Stimulated activated naive B cell treated with anti-CD40 and anti-IgM and Interleukin-4, amounts not matched to agents 10 μg/mL and 1 μg/mL and 100 μg/mL, for 72 hours (primary cell): Measurements from ENCODE around the gene TRAPPC1.

Experiments used
- ATAC-seq, 2 donors: fragments of 150-1000 bp; cut with Tn5 transposase; replicated peaks; 2 replicates each; pipeline ENCODE4 v1.10.0; 2021; ENCODE audit warnings: moderate library complexity in 1 of 2
- DNase-seq: peaks from one replicate; pipeline ENCODE4 v3.0.0; 2021
- H3K27ac Mint-ChIP-seq: one replicate; pipeline ENCODE4 v1.8.0; 2022; ENCODE audit warnings: mild to moderate bottlenecking, mixed read lengths
- H3K27me3 Mint-ChIP-seq, 2 donors: one replicate each; pipeline ENCODE4 v1.8.0; 2022; ENCODE audit warnings: mixed read lengths in 2 of 2
- H3K36me3 Mint-ChIP-seq, 2 donors: one replicate each; pipeline ENCODE4 v1.8.0; 2022; ENCODE audit warnings: mixed read lengths in 2 of 2, mild to moderate bottlenecking in 1 of 2
- H3K4me1 Mint-ChIP-seq, 2 donors: one replicate each; pipeline ENCODE4 v1.8.0; 2022; ENCODE audit warnings: mixed read lengths in 2 of 2, mild to moderate bottlenecking in 1 of 2
- H3K4me3 Mint-ChIP-seq, 2 donors: one replicate each; pipeline ENCODE4 v1.8.0; 2022; ENCODE audit warnings: mild to moderate bottlenecking in 2 of 2, mixed read lengths in 2 of 2, moderate library complexity in 1 of 2
- H3K9me3 Mint-ChIP-seq, 2 donors: one replicate each; pipeline ENCODE4 v1.8.0; 2022; ENCODE audit warnings: mixed read lengths in 2 of 2, mild to moderate bottlenecking in 1 of 2

The TRAPPC1 gene

DNA sequence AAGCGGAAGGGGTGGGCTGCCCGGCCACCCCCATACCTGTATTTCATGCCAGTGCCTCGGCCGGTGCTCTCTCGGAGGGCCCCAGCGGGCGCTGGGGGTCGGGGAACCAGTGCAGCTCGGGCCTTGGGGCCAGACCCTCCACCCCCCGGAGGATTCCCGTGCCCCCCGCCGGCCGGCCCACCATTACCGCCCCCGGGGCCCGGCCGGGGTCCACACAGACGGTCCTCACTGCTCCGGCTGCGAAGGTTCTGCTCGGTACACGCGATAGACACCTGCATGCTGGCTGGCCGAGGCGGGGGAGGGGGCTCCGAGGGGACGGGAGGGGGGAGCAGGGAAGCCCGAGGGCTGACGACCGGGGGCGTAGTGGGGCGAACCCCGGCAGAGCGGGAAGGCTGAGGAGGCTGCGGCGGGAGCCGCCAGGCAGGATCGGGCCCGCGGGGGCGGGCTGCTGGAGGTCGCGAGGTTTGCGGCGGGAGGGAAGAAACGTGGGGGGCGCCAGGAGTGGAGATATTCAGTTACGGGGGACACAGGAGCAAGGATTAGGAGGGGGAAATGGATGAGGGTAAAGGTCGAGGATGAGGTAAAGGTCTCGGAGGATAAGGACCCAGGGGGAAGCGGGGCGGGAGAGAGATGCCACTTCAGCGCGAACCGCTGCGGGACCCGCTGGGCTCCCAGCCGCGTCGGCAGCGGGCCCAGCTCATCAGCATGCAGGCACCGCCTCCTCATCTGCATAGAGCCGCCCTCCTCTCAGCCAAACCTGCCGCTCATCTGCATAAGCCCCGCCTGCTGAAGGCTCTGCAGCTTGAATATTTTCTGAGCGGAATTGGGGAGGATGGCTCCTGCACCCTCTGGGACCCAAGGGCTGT is 2.4 kb downstream of the TRAPPC1 start, which contains the start of gene KCNAB3:
TSS of gene KCNAB3 (minus strand) at position 699 of the 866 bp plus-strand sequence. CDS start at position 278, 421 bp downstream.
- ATAC-seq = no peak
- peaks cover 26 to 33% of the 10 kb centered on the region in 2 donors for H3K4me1 Mint-ChIP-seq
- H3K36me3 Mint-ChIP-seq = peaks cover 9 to 44% of the 10 kb centered on the region in 2 donors
- H3K9me3 Mint-ChIP-seq = no peaks in the 10 kb centered on the region
- H3K4me3 Mint-ChIP-seq = peak within 1 kb of the TSS; percentile 85 to 99
- peak within 1 kb of the TSS; percentile 99 for H3K27ac Mint-ChIP-seq
- no peak for DNase-seq
- no peaks in the 10 kb centered on the region for H3K27me3 Mint-ChIP-seq

DNA sequence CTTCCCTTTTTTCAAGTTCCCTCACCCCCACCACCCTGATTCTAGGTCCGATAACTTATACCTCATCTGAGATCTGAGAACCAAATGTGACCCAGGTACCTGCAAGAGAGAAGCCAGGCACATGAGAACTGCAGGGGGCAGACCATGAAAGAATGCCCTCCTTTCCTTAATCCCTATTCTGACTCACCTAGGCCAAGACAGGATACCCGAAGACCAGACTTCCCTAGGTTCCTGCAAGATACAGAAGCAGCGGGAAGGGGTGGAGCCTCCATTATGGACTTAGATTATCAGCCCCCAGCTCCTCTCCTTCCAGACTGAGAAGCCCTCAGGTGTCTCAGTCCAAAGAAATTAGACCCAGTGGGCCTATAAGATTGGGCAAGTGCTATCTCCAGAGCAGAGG is 4.2 kb downstream of the TRAPPC1 start:
- ATAC-seq (no peak), DNase-seq (no peak)
- Mint-ChIP-seq H3K9me3 (no peaks in the 10 kb centered on the region), H3K27ac (no peak overlapping the region), H3K27me3 (no peaks in the 10 kb centered on the region), H3K36me3 (peaks cover 9 to 46% of the 10 kb centered on the region in 2 donors), H3K4me1 (peaks cover 20 to 25% of the 10 kb centered on the region in 2 donors), H3K4me3 (no peak overlapping the region)

DNA sequence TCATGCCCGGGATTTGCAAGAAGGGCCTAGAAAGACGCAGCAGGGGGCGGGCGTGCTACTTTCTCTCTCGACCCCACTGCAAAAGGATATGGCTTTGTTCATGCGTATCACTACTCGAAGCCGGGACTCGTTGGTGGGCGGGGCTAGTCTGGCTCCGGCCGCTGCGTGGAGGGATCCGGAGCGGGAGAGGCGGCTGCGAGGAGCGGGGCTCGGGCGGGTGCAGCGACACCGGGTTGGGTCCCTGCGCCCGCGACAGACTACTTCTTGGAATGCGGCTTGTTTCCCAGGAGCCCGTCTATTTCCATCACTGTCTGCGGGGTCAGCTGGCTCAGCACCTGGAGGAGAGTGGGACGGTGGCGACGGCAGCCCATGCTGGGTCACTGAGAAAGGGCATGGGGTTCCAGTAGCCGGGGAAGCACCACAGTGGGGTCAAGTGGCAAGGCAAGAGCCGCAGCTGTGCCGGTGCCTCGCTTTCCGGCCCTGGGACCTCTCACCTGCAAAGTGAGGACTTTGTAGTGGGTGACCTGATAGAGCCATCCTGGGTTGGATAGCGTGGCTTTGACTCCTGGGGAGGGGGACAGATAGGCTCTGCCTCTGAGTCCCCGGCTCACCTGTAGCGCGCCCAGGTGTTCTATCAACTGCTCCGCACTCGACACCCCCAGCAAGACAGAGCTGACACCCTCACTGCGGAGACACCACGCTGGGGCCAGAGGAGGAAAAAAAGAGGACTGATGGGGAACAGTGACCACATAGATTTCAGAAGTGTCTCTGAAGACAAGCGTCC is 8.7 kb downstream of the TRAPPC1 start:
- Mint-ChIP-seq H3K4me1 (peaks cover 13 to 15% of the 10 kb centered on the region in 2 donors), H3K4me3 (peak overlapping the region; percentile 79 to 88), H3K27me3 (no peaks in the 10 kb centered on the region), H3K36me3 (peaks cover 10 to 20% of the 10 kb centered on the region in 2 donors), H3K27ac (peak overlapping the region; percentile 81), H3K9me3 (no peaks in the 10 kb centered on the region)
- ATAC-seq (peak; percentile 93 to 94), DNase-seq (peak; percentile 69)

DNA sequence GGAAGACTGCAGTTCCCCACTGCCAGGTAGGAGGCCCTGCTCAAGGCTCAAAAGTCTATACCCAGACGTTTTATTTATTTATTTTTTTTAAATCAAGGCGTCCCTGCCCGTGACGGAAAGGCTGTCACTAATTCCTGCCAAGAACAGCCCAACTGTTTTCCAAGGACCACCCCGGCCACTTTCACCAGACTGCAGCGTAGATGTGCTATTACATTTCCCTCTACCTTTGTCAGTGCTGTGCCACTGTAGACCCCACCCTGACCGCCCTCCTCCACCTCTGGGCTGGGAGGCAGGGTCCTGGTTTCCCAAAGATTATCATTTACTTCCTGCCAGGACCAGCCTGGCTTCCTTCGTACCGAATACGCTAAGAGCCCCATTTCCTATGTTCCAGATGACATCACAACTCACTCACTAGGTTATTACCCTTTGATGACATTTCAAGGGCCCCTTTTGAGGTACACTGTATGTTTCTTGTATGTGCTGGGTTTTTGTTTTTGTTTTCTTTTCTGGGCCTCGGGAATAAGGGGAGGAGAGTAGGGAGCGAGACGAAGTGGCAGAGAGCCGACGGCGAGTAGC is 9.4 kb downstream of the TRAPPC1 start:
- H3K4me3 Mint-ChIP-seq = peak overlapping the region; percentile 79 to 88
- H3K9me3 Mint-ChIP-seq = no peaks in the 10 kb centered on the region
- ATAC-seq = peak; percentile 45 to 48
- H3K4me1 Mint-ChIP-seq = peaks cover 13% of the 10 kb centered on the region in 2 donors
- DNase-seq = no peak
- H3K27me3 Mint-ChIP-seq = no peaks in the 10 kb centered on the region
- H3K36me3 Mint-ChIP-seq = peaks cover 7 to 17% of the 10 kb centered on the region in 2 donors
- H3K27ac Mint-ChIP-seq = peak overlapping the region; percentile 81

DNA sequence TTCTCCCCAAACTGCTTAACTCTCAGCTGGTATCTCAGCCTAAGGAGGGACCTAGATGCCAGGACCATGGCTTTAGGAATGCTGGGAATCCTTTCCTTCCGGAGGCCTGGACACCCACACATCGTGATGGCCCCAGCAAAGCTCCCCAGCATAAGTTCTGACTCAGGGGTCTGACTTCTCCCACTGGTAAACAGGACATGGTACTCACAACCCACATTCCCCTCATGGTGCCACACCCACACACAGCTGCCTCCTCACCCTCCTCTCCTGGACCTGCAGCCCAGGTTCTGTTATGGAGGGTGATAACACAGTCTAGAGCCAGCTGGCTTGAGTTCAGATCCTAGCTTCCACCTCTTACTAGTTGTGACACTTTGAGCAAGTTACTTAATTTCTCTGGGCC is 14.9 kb downstream of the TRAPPC1 start:
- Mint-ChIP-seq H3K9me3 (no peaks in the 10 kb centered on the region), H3K36me3 (peaks cover 2 to 3% of the 10 kb centered on the region in 2 donors), H3K27ac (peak overlapping the region; percentile 85), H3K4me3 (peak overlapping the region; percentile 78 to 92), H3K4me1 (peaks cover 21 to 24% of the 10 kb centered on the region in 2 donors), H3K27me3 (no peaks in the 10 kb centered on the region)
- ATAC-seq (no peak), DNase-seq (no peak)

DNA sequence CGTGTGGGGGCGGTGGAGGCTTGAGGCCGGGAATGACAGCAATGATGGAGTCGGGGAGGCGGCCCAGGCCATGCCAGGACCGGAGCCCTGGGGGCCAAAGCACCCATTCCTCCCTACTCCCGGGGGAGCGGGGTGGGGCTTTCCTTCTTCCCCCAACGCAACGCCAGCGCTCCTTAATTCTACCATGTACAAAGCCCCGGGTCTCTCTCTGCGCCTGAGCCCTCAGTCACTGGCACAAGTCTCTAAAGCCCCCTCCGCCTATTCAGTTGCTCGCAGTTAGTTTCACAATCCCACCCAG is 15.4 kb downstream of the TRAPPC1 start:
- Mint-ChIP-seq H3K36me3 (peaks cover 2 to 5% of the 10 kb centered on the region in 2 donors), H3K27me3 (no peaks in the 10 kb centered on the region), H3K4me1 (peaks cover 18 to 24% of the 10 kb centered on the region in 2 donors), H3K9me3 (no peaks in the 10 kb centered on the region), H3K4me3 (peak overlapping the region; percentile 78 to 92), H3K27ac (peak overlapping the region; percentile 85)
- no peak for ATAC-seq
- DNase-seq = no peak

DNA sequence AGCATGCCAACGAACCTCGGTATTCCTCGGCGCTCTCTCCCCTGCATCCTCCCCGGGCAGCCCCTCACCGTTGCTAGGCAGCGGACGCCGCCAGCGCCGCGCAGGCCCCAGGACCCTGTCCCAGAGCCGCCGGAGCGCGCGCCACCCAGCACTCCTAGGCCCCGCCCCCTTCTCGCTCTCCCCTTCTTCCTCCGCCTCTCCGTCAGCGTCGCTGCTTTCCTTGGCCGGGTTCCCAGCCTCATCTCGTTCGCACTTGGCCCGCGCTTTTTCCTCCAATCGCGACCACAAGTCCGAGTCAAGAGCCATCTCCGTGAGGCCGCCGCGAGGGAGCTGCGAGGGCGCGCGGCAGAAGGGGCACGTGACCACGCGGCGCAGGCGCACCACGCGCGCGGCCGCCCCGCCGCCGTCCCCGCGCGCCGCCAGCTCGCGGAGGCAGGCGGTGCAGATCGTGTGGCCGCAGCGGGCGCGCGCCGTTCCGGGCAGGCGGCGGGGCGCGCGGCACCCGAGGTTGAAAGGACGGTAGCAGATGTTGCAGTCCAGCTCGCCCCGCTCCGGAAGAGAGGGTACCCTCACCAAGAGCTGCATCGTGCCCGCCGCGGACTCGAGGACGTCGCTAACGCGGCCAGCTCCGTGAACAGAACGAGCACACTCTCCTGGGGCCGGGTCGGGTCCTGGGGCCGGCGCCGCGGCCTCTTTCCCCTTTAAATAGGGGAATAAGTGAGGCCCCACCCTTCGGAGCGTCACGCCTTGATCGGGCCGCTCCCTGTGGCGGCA is 15.9 kb downstream of the TRAPPC1 start, which contains the start of gene RNF227:
TSS of gene RNF227 (minus strand) at position 679 of the 774 bp plus-strand sequence. CDS start at position 585, 94 bp downstream.
- DNase-seq (peak; percentile 80), ATAC-seq (peak; percentile 82 to 87)
- Mint-ChIP-seq H3K36me3 (peaks cover 4 to 9% of the 10 kb centered on the region in 2 donors), H3K27me3 (no peaks in the 10 kb centered on the region), H3K9me3 (no peaks in the 10 kb centered on the region), H3K4me3 (peak within 1 kb of the TSS; percentile 92 to 94), H3K4me1 (peaks cover 18 to 24% of the 10 kb centered on the region in 2 donors), H3K27ac (peak within 1 kb of the TSS; percentile 93)

DNA sequence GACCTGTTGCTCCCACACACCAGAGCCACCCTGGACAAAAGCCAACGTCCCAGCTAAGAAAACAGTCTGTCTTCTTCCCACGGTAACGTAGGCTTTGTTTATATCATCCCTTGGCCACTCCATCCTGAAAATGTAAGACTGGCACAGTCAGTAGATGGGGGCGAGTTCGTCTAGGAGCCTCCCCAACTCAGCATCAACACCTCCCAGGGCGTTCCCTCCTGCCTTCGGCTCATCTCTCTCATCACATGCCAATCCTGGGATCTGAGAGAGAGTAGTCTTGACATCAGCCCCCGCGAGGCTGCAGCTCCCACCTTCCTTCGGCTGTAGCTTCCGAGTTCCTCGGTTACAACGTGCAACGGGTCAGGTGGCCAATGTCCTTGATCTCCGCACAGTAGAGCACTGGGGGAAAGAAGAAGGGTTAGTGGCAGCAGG is 16.6 kb downstream of the TRAPPC1 start:
- Mint-ChIP-seq H3K36me3 (peaks cover 10 to 16% of the 10 kb centered on the region in 2 donors), H3K4me3 (peak overlapping the region; percentile 92 to 94), H3K9me3 (no peaks in the 10 kb centered on the region), H3K27me3 (no peaks in the 10 kb centered on the region), H3K27ac (peak overlapping the region; percentile 93), H3K4me1 (peaks cover 18 to 24% of the 10 kb centered on the region in 2 donors)
- no peak for DNase-seq
- peak; percentile 42 to 50 for ATAC-seq

DNA sequence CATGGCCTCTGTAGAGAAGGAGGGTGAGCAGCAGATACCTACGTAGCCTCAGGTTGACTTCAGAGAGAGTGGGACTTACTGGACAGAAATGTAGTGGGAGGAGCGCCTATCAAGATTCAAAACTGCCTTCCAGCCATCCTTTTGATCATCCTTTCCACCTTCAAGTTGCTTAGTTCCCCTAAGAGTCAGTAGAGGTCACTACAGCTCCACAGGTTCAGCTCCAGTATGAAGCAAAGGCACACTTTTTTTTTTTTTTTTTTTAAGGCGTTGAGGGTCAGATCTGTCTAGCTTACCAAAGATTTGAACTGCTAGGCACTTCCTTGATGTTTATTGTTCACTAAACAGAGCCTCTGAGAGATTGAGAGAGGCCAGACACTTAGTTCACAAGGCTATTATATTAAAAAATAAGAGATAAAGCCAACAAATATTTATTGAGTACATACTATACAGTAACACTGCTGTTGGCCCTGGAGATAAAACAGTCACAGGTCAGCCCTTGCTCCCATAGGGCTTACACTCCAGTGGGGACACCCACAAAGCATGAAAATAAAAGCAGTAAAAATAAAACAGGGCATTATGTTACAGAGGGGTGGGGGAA is 18.7 kb downstream of the TRAPPC1 start:
- Mint-ChIP-seq H3K27ac (no peak overlapping the region), H3K9me3 (no peaks in the 10 kb centered on the region), H3K36me3 (peaks cover 20 to 32% of the 10 kb centered on the region in 2 donors), H3K4me1 (peaks cover 18 to 24% of the 10 kb centered on the region in 2 donors), H3K27me3 (no peaks in the 10 kb centered on the region), H3K4me3 (no peak overlapping the region)
- DNase-seq (no peak), ATAC-seq (peak; percentile 45 to 48)

DNA sequence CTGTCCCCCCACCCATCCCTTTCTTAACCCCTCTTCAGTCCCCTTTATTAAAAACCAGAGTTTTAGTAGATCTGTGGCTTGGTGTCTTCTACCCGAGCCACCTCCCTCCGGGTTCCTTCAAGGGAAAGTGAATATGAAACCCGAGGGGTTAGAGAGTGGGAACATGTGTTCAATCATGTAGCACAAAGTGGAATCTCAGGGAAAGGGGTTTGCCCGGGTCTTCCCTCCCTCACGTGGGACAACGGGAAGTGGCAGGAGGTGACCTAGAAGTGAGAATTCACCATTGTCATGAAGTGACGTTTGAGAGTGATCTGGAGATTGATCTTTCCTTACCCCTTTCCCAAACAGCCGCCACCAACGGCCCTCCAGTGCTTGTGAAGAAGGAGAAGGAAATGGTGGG is 20.6 kb downstream of the TRAPPC1 start:
- peak overlapping the region; percentile 37 for H3K27ac Mint-ChIP-seq
- no peaks in the 10 kb centered on the region for H3K27me3 Mint-ChIP-seq
- peaks cover 12 to 14% of the 10 kb centered on the region in 2 donors for H3K4me1 Mint-ChIP-seq
- DNase-seq (no peak), ATAC-seq (no peak)
- peaks cover 31 to 47% of the 10 kb centered on the region in 2 donors for H3K36me3 Mint-ChIP-seq
- no peak overlapping the region for H3K4me3 Mint-ChIP-seq
- H3K9me3 Mint-ChIP-seq = no peaks in the 10 kb centered on the region

DNA sequence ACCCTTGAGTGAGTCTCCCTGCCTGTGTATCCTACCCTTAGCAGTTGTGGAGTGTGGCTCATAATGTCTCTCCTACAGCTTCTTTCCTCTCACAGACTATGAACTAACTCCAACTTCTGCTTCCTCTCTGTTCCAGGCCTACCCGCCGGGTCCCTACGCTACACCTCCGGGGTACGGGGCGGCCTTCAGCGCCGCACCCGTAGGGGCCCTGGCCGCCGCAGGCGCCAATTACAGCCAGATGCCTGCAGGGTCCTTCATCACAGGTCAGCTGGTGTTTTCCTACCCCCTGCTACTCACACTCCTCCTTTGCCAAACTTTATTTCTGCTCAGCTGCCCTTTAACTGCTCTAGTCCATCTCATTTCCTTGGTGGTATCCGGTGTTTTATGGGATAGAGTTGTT is 21.0 kb downstream of the TRAPPC1 start:
- no peak for ATAC-seq
- H3K27me3 Mint-ChIP-seq = no peaks in the 10 kb centered on the region
- H3K27ac Mint-ChIP-seq = no peak overlapping the region
- no peak for DNase-seq
- H3K36me3 Mint-ChIP-seq = peaks cover 33 to 51% of the 10 kb centered on the region in 2 donors
- no peak overlapping the region for H3K4me3 Mint-ChIP-seq
- no peaks in the 10 kb centered on the region for H3K9me3 Mint-ChIP-seq
- peaks cover 11 to 12% of the 10 kb centered on the region in 2 donors for H3K4me1 Mint-ChIP-seq

DNA sequence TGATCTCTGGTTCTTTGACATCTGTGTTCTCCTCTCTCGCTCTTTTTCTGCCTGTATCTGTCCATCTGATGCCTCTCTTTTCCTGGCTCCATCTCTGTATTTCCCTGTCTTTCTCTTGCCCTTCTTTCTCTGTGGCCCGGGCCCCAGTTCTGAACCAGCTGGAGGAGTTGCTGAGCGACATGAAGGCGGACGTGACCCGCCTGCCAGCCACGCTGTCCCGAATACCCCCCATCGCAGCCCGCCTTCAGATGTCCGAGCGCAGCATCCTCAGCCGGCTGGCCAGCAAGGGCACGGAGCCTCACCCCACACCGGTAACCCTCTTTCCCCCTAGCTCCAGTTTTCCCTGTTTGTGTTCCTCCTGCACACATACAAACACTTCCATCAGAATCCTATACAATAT is 21.5 kb downstream of the TRAPPC1 start:
- DNase-seq (no peak), ATAC-seq (no peak)

DNA sequence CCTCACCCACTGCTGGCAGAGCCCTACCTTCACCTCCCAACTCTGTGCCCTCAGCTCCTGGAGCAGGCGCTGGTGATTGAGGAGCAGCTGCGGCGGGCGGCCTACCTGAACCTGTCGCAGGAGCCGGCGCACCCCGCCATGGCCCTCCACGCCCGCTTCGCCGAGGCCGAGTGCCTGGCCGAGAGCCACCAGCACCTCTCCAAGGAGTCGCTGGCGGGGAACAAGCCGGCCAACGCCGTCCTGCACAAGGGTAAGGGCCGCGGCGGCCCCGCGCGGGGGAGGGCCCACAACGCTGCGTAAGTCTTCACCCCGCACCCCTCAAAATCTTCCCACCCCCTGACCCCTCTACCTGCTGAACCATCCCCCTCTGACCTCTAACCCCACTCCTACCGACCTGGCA is 22.7 kb downstream of the TRAPPC1 start:
- Mint-ChIP-seq H3K4me1 (peaks cover 0 to 2% of the 10 kb centered on the region in 2 donors), H3K4me3 (no peak overlapping the region), H3K9me3 (no peaks in the 10 kb centered on the region), H3K27me3 (no peaks in the 10 kb centered on the region), H3K36me3 (peaks cover 43 to 67% of the 10 kb centered on the region in 2 donors), H3K27ac (peak overlapping the region; percentile 22)
- no peak for ATAC-seq
- no peak for DNase-seq

More for the DNA sequence above, 21.5 kb downstream of the TRAPPC1 start:
- Mint-ChIP-seq H3K4me1 (peaks cover 7 to 8% of the 10 kb centered on the region in 2 donors), H3K36me3 (peaks cover 35 to 55% of the 10 kb centered on the region in 2 donors), H3K27ac (peak overlapping the region; percentile 39), H3K27me3 (no peaks in the 10 kb centered on the region), H3K4me3 (no peak overlapping the region), H3K9me3 (no peaks in the 10 kb centered on the region)
